8988T (cell line): ENCODE measurements around the gene TMEM101.
"Not testable (repeated sequence)": the region's sequence is repeated elsewhere in the genome, so short reads cannot be mapped to it uniquely, and the experiment has no call there.

Experiments used
- DNase-seq: peaks from one replicate; pipeline ENCODE4 v3.0.0; 2011

Gene TMEM101

DNA sequence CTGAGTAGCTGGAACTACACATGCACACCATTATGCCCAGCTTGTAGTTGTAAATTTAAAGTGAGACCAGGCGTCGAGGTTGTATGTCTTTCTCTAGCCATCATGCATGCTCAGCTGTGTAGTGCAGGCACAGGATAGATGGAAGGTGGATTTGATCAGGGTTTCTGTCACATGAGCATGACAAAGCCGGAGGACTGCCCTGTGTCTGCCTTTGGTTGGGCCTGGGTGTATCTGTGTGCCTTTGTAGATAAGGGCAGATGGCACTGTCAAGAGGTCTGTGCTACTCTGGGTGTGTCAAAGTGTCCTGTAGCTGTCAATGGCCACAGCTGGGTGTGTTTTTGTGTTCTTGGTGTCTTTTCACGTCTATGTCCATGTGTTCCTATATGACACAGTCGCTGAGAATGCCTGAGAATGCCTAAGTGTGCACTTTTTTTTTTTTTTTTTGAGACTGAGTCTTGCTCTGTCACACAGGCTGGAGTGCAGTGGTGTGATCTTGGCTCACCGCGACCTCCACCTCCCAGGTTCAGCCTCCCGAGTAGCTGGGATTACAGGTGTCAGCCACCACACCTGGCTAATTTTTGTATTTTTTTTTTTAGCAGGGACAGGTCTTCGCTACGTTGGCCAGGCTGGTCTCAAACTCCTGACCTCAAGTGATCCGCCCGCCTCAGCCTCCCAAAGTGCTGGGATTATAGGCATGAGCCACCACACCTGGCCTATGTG is 14.5 kb downstream of the TMEM101 start:
- no peak for DNase-seq

GRCh38 chr17:43999024-43999423 is 15.7 kb downstream of the TMEM101 start:
- no peak for DNase-seq

DNA sequence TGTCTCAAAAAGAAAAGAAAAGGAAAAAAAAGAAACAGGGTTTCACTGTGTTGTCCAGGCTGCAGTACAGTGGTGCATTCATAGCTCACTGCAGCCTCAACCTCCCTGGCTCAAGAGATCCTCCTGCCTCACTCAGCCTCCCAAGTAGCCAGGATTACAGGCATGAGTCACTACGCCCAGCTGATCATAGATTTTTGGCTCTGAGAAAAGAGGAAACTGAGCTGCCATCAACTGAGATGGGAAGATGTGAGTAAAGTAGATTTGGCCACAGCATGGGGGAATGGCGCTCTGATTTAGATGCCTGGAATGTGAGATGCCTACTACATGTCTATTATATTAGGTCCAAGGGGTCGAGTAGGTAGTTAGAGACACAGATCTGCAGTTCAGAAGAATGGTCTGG is 16.2 kb downstream of the TMEM101 start:
- DNase-seq, result no peak

- not testable (repeated sequence) for DNase-seq
These were observed 17.6 kb downstream of the TMEM101 start for GRCh38 chr17:43997180-43997579.

DNA sequence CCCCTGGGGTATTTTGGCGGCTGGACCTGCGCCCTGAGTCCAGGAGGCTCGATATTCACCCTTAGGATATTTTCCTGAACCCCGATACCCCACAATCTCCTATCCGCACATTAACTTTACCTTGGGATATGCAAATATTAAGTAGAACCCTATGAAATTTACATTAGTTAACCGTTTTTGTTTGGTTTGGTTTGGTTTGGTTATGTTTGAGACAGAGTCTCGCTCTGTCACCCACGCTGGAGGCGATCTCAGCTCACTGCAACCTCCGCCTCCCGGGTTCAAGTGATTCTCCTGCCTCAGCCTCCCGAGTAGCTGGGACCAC is 19.7 kb downstream of the TMEM101 start:
- no peak for DNase-seq

GRCh38 chr17:43994272-43995149 is 20.3 kb downstream of the TMEM101 start:
- DNase-seq, result peak; percentile 58

- no peak for DNase-seq
These were observed 22.1 kb downstream of the TMEM101 start for GRCh38 chr17:43992641-43993040.

DNA sequence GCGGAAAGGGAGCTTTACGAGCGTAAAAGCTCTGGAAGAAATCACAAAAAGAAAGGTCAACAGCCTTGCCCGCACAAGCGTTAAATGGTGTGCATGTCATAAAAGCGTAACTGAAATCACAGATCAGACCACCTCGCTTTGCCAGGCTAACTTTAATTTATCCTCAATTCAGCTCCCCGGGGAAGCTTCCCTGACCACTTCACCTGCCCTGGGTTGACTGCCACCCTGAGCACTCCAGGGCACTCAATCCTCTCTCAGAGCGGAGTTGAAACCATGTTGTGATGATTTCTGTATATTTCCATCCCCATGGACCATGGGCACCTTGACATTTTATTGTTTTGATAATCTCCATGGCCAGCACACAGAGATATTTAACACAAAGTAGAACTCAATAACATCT is 26.5 kb downstream of the TMEM101 start:
- DNase-seq, result no peak

DNA sequence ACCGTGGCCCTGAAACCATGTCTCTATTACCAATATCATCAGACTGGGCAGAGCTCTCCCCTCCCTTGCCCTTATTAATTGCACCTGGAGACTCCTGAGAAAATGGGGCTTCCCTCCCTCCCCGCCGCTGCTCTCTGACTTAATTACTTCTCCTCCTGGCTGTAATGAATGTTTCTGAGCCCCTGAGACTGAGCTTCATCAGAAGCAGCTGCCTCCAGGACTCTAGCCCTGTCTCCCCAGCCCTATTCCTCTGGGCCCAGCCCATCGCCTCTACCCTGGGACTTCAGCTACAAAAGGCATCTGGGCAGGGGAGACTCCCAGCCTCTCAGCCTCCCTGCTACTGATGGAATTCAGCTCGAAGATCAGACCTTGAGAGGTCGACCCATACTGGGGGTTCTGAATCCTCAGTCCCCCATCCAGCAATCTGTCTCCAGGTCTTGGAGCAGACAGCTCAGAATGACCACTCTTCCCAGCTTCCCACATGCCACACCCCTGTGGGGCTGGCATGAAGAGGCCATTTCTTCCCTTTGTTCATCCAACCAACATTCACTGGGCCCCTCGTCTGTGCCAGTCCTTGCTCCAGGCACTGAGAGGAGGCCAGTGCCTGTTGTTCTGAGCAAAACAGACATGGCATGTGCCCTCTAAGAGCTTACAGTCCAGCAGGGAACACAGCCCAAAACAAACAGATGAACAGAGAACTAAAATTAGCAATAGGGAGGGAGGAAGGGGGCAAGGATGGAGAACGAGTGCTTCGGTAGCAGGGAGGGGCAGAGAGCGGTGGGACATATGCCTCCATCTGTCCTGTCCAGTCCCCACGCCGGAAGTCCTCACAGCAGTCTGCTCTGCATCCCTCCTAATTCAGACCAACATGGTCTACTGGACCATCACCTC is 27.4 kb downstream of the TMEM101 start:
- DNase-seq, result no peak

GRCh38 chr17:43986225-43986981 is 28.4 kb downstream of the TMEM101 start:
- no peak for DNase-seq

DNA sequence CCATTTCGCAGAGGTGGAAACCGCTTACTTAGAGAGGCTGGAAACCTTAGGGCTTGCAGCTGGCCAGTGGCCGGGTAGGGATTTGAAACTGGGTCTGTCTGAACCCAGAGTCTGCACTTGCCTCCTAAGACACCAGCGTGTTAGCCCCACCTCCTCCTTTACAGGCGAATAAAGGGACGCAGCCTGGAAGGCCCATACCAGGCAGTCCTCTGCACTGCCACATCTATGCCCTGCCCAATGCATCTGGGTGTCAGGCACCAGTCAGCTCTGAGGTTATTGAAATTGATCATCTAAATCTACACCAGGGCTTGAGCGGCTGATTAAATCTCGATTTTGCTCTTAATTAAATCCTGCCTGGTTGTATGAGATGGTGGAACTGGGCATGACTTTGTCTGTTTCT is 30.2 kb downstream of the TMEM101 start:
- DNase-seq, result no peak

DNA sequence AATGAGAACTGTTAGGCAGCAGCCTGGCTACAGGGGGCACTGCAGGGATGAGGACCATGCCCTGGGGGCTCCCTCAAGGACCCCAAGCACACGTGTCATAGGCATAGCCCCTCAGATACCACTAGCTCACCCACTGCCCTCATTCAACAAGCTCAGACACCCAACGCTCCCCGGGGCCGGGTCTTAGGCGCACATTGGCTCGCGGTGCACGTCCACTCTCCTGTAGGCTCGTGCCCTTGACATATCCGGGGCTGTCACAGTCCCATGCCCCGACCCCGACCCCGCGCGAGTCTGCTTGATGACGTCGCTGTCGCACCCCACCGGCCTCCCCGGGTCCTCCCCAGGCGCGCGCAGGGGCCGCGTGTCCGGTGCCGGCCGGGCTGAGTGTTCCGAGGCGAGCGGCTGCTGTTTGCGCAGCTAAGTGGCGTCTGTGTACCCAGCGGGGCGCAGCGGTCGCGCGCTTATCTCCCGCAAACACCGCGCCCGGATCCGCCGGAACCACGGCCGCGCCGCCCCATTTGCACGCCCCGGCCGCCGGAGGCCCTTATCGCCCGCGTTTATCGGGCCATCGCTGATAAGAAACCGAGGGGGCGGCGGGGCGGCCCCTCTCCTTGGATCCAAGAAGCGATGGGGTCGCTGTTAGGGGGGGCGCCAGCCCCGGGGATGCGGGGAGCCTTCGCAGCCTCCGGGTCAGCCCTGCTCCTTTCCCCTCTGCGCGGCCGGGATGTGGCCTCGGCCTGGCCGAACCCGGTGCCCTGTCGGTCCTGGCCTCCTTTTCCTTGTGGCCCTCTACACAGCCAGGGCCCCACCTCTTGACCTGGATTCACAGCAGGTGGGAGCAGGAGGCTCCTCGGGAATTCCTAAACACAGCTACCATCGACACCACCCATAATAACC is 31.0 kb downstream of the TMEM101 start:
- DNase-seq, result no peak

- DNase-seq, result no peak
These were observed 31.6 kb downstream of the TMEM101 start for GRCh38 chr17:43983196-43983514.

GRCh38 chr17:43982171-43982570 is 32.6 kb downstream of the TMEM101 start:
- no peak for DNase-seq

DNA sequence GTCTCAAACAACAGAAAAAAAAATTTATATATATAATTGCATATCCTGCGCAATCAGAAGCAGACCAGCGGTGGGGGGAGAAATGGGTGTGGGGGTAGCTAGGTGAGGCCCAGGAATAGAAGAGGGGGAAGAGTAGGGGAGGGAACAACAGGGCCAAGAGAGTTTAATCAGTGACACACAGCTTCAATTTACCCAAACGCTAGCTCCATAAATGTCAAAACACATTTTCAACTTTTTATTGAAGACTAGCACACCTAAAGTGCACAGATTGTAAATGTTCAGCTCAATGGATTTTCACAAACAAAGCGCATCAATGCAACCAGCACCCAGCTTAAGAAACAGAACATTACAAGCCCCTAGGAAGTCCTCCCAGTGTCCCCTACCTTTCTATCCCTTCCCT is 35.1 kb downstream of the TMEM101 start:
- no peak for DNase-seq

GRCh38 chr17:43979011-43979410 is 35.8 kb downstream of the TMEM101 start:
- DNase-seq, result no peak

GRCh38 chr17:43978078-43978477 is 36.7 kb downstream of the TMEM101 start:
- no peak for DNase-seq

DNA sequence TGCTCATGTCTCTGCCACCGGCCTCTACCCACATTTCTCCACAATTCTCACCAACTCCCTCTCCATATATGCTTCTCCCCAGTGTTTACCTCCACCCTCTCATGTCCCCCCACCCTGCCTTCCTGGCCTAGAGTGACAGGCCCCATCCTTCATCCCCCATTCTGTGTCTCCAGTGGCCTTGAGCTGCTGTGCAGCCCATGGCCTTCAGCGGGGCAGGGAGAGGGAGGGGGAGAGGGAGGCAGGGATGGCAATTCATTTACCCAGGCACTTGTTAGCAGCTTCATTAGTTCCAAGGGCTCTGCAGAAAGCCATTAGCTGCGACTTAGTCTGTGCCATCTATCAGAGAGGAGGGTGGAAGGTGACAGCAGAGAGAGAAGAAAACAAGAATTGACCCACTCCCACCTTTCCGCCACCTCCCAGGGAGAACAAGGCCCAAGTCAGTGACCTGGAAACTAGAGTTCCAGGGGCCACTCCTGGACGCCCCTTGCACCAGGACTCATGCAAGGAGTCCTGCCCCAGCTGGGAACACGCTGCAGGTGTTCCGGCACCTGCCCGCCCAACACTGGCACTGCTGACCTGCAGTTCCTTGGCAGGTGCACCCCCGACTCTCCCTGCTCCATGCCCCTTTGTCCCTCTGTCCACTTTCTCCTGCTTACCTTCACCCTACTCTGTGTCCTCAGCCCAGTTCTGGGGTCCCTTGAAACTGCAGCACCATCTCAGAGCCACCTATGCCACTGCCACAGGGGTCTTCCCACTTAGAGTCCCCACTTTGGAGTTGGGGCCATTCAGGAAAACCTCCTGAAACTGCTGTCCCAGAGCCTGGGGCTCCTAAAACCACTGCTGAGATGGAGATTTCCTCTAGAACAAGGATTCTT is 37.6 kb downstream of the TMEM101 start:
- no peak for DNase-seq

GRCh38 chr17:43975898-43976297 is 38.9 kb downstream of the TMEM101 start:
- DNase-seq, result no peak

DNA sequence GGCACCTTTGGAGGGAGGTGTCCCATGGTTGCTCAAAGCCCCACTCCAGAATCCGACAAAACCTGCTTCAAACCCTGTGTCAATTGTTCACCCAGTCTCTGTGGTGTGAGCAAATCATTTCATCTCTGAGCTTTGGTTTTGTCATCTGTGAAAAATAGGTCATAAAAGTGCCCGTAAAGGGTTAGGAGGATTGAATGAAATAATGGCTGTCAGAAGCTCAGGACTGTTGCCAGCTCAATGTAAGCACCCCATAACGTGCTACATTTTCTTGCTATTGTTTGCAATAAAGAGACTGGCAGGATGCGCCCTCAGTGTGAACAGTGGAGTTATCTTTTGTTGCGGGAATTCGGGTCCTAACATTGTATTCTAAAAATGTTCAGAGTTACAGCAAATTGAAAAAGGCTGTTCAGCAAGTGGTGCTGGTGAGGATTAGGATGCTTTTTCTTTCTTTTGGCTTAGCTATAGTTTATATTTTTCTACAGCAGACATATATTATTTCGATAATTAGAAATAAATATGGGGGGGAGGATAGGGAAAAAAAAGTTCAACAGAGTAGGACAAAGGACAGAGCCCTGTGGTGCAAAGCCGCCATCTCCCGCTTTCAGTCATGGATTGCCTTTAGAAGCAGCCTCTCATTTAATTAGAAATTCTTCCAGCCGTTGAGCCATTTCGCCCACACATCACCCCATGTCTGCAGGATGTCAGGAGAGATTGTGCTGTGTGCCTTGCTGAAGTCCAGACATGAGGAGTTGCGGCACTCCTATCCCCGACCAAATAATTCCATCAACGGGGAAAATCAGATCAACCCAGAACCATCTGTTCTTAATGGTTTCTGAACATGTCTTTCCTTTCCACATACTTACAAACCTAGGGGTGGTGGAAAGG is 40.1 kb downstream of the TMEM101 start:
- no peak for DNase-seq
